ENCODE results near the gene CYFIP2.

Gene CYFIP2

GRCh38 chr5:157275403-157275802, 9.5 kb downstream of the CYFIP2 start:
- WGBS, 2 donors (ENCODE audit: extremely low coverage in 2 of 2, insufficient read length in 2 of 2, insufficient replicate concordance in 1 of 2), result no CpG with 5 or more reads among the region's 1 CpG
- Histone ChIP-seq H3K14ac (ENCODE audit: low read length) (no peak overlapping the region), H3K9me3 (replicated peaks in 1 of 2; ENCODE audit: control insufficient read depth in 2 of 2, insufficient read depth in 1 of 2, low read depth in 1 of 2, low read length in 2 of 2) (peaks cover 0 to 4% of the 10 kb centered on the region in 2 donors), H3K27ac (replicated peaks; ENCODE audit: low read length) (no peak overlapping the region), H4K91ac (ENCODE audit: low read depth, low read length, poor library complexity) (no peak overlapping the region), H2BK12ac (ENCODE audit: low read length) (no peak overlapping the region), H3K4me1 (ENCODE audit: control insufficient read depth in 2 of 2, insufficient read depth in 1 of 2, low read depth in 1 of 2, low read length in 2 of 2) (no peaks in the 10 kb centered on the region), H2AFZ (ENCODE audit: low read length) (no peak overlapping the region), H3K23ac (ENCODE audit: low read depth, low read length, poor library complexity) (no peak overlapping the region), H3K9ac (ENCODE audit: low read depth, low read length, poor library complexity) (no peak overlapping the region), H3K4me3 (ENCODE audit: low read length in 2 of 2) (no peak overlapping the region), H3K4me2 (ENCODE audit: insufficient read depth, low read length, poor library complexity, severe bottlenecking) (no peak overlapping the region), H2AK5ac (ENCODE audit: low read depth, low read length) (no peak overlapping the region), H2BK5ac (ENCODE audit: low read length) (no peak overlapping the region), H3K36me3 (replicated peaks in 1 of 2; ENCODE audit: control insufficient read depth in 2 of 2, insufficient read depth in 2 of 2, low read length in 2 of 2) (peaks cover 0 to 14% of the 10 kb centered on the region in 2 donors), H3K18ac (ENCODE audit: low read length) (no peak overlapping the region), H3K4ac (ENCODE audit: low read length) (no peak overlapping the region), H2BK120ac (ENCODE audit: low read depth, low read length) (no peak overlapping the region), H4K8ac (ENCODE audit: low read depth, low read length) (no peak overlapping the region), H2BK15ac (ENCODE audit: low read length) (no peak overlapping the region), H3K79me1 (ENCODE audit: low read depth, low read length) (peaks cover 4% of the 10 kb centered on the region), H3K27me3 (ENCODE audit: control insufficient read depth in 3 of 3, insufficient read depth in 3 of 3, low read depth in 1 of 3, low read length in 3 of 3) (no peaks in the 10 kb centered on the region)
- DNase-seq (ENCODE audit: low spot score), result no peak

- Histone ChIP-seq H3K23ac (ENCODE audit: low read depth, low read length, poor library complexity) (no peak overlapping the region), H3K9ac (ENCODE audit: low read depth, low read length, poor library complexity) (no peak overlapping the region), H2AFZ (ENCODE audit: low read length) (no peak overlapping the region), H3K36me3 (replicated peaks in 1 of 2; ENCODE audit: control insufficient read depth in 2 of 2, insufficient read depth in 2 of 2, low read length in 2 of 2) (peaks cover 0 to 2% of the 10 kb centered on the region in 2 donors), H4K91ac (ENCODE audit: low read depth, low read length, poor library complexity) (no peak overlapping the region), H3K4me3 (ENCODE audit: low read length in 2 of 2) (no peak overlapping the region), H3K4me1 (ENCODE audit: control insufficient read depth in 2 of 2, insufficient read depth in 1 of 2, low read depth in 1 of 2, low read length in 2 of 2) (no peaks in the 10 kb centered on the region), H3K9me3 (replicated peaks in 1 of 2; ENCODE audit: control insufficient read depth in 2 of 2, insufficient read depth in 1 of 2, low read depth in 1 of 2, low read length in 2 of 2) (peaks cover 0 to 4% of the 10 kb centered on the region in 2 donors), H3K27me3 (ENCODE audit: control insufficient read depth in 3 of 3, insufficient read depth in 3 of 3, low read depth in 1 of 3, low read length in 3 of 3) (no peaks in the 10 kb centered on the region), H2BK15ac (ENCODE audit: low read length) (no peak overlapping the region), H4K8ac (ENCODE audit: low read depth, low read length) (no peak overlapping the region), H3K14ac (ENCODE audit: low read length) (no peak overlapping the region), H2AK5ac (ENCODE audit: low read depth, low read length) (no peak overlapping the region), H3K27ac (replicated peaks; ENCODE audit: low read length) (no peak overlapping the region), H3K4me2 (ENCODE audit: insufficient read depth, low read length, poor library complexity, severe bottlenecking) (no peak overlapping the region), H2BK5ac (ENCODE audit: low read length) (no peak overlapping the region), H3K18ac (ENCODE audit: low read length) (no peak overlapping the region), H2BK120ac (ENCODE audit: low read depth, low read length) (no peak overlapping the region), H2BK12ac (ENCODE audit: low read length) (no peak overlapping the region), H3K4ac (ENCODE audit: low read length) (no peak overlapping the region), H3K79me1 (ENCODE audit: low read depth, low read length) (peaks cover 2% of the 10 kb centered on the region)
- no CpG with 5 or more reads among the region's 2 CpGs for WGBS, 2 donors (ENCODE audit: extremely low coverage in 2 of 2, insufficient read length in 2 of 2, insufficient replicate concordance in 1 of 2)
- no peak for DNase-seq (ENCODE audit: low spot score)
Measured at GRCh38 chr5:157278319-157279037, 12.6 kb downstream of the CYFIP2 start.

GRCh38 chr5:157279605-157280239, 13.8 kb downstream of the CYFIP2 start:
- H3K27me3 ChIP-seq (ENCODE audit: control insufficient read depth in 3 of 3, insufficient read depth in 3 of 3, low read depth in 1 of 3, low read length in 3 of 3), result no peaks in the 10 kb centered on the region
- H3K4ac ChIP-seq (ENCODE audit: low read length), result no peak overlapping the region
- peaks cover 0 to 2% of the 10 kb centered on the region in 2 donors for H3K36me3 ChIP-seq (replicated peaks in 1 of 2; ENCODE audit: control insufficient read depth in 2 of 2, insufficient read depth in 2 of 2, low read length in 2 of 2)
- peaks cover 2% of the 10 kb centered on the region for H3K79me1 ChIP-seq (ENCODE audit: low read depth, low read length)
- H2BK12ac ChIP-seq (ENCODE audit: low read length), result no peak overlapping the region
- H2BK120ac ChIP-seq (ENCODE audit: low read depth, low read length), result no peak overlapping the region
- H3K9me3 ChIP-seq (replicated peaks in 1 of 2; ENCODE audit: control insufficient read depth in 2 of 2, insufficient read depth in 1 of 2, low read depth in 1 of 2, low read length in 2 of 2), result no peaks in the 10 kb centered on the region
- H2AK5ac ChIP-seq (ENCODE audit: low read depth, low read length), result no peak overlapping the region
- H2BK5ac ChIP-seq (ENCODE audit: low read length), result no peak overlapping the region
- no peak overlapping the region for H3K23ac ChIP-seq (ENCODE audit: low read depth, low read length, poor library complexity)
- H3K14ac ChIP-seq (ENCODE audit: low read length), result no peak overlapping the region
- no peak overlapping the region for H3K27ac ChIP-seq (replicated peaks; ENCODE audit: low read length)
- no peak for DNase-seq (ENCODE audit: low spot score)
- H3K4me3 ChIP-seq (ENCODE audit: low read length in 2 of 2), result no peak overlapping the region
- no peak overlapping the region for H4K91ac ChIP-seq (ENCODE audit: low read depth, low read length, poor library complexity)
- no peak overlapping the region for H4K8ac ChIP-seq (ENCODE audit: low read depth, low read length)
- no peak overlapping the region for H3K4me2 ChIP-seq (ENCODE audit: insufficient read depth, low read length, poor library complexity, severe bottlenecking)
- H3K4me1 ChIP-seq (ENCODE audit: control insufficient read depth in 2 of 2, insufficient read depth in 1 of 2, low read depth in 1 of 2, low read length in 2 of 2), result no peaks in the 10 kb centered on the region
- H3K18ac ChIP-seq (ENCODE audit: low read length), result no peak overlapping the region
- no CpG with 5 or more reads among the region's 7 CpGs for WGBS, 2 donors (ENCODE audit: extremely low coverage in 2 of 2, insufficient read length in 2 of 2, insufficient replicate concordance in 1 of 2)
- no peak overlapping the region for H2AFZ ChIP-seq (ENCODE audit: low read length)
- H2BK15ac ChIP-seq (ENCODE audit: low read length), result no peak overlapping the region
- H3K9ac ChIP-seq (ENCODE audit: low read depth, low read length, poor library complexity), result no peak overlapping the region

GRCh38 chr5:157280927-157281326, 15.0 kb downstream of the CYFIP2 start:
- Histone ChIP-seq H2AK5ac (ENCODE audit: low read depth, low read length) (no peak overlapping the region), H3K14ac (ENCODE audit: low read length) (no peak overlapping the region), H3K4ac (ENCODE audit: low read length) (no peak overlapping the region), H4K8ac (ENCODE audit: low read depth, low read length) (no peak overlapping the region), H3K18ac (ENCODE audit: low read length) (no peak overlapping the region), H3K9ac (ENCODE audit: low read depth, low read length, poor library complexity) (no peak overlapping the region), H4K91ac (ENCODE audit: low read depth, low read length, poor library complexity) (no peak overlapping the region), H2BK5ac (ENCODE audit: low read length) (no peak overlapping the region), H2BK15ac (ENCODE audit: low read length) (no peak overlapping the region), H3K23ac (ENCODE audit: low read depth, low read length, poor library complexity) (no peak overlapping the region), H3K4me2 (ENCODE audit: insufficient read depth, low read length, poor library complexity, severe bottlenecking) (no peak overlapping the region), H2BK12ac (ENCODE audit: low read length) (no peak overlapping the region), H3K36me3 (replicated peaks in 1 of 2; ENCODE audit: control insufficient read depth in 2 of 2, insufficient read depth in 2 of 2, low read length in 2 of 2) (peaks cover 3 to 14% of the 10 kb centered on the region in 2 donors), H3K4me1 (ENCODE audit: control insufficient read depth in 2 of 2, insufficient read depth in 1 of 2, low read depth in 1 of 2, low read length in 2 of 2) (no peaks in the 10 kb centered on the region), H3K9me3 (replicated peaks in 1 of 2; ENCODE audit: control insufficient read depth in 2 of 2, insufficient read depth in 1 of 2, low read depth in 1 of 2, low read length in 2 of 2) (no peaks in the 10 kb centered on the region), H2BK120ac (ENCODE audit: low read depth, low read length) (no peak overlapping the region), H2AFZ (ENCODE audit: low read length) (no peak overlapping the region), H3K27me3 (ENCODE audit: control insufficient read depth in 3 of 3, insufficient read depth in 3 of 3, low read depth in 1 of 3, low read length in 3 of 3) (no peaks in the 10 kb centered on the region), H3K79me1 (ENCODE audit: low read depth, low read length) (peaks cover 2% of the 10 kb centered on the region), H3K27ac (replicated peaks; ENCODE audit: low read length) (no peak overlapping the region), H3K4me3 (ENCODE audit: low read length in 2 of 2) (no peak overlapping the region)
- DNase-seq (ENCODE audit: low spot score), result no peak
- WGBS, 2 donors (ENCODE audit: extremely low coverage in 2 of 2, insufficient read length in 2 of 2, insufficient replicate concordance in 1 of 2), result no CpG with 5 or more reads among the region's 3 CpGs

All from neuronal stem cell (in vitro differentiated cells).